GM10248 (cell line): ENCODE results near the gene REC114.
"Not testable (repeated sequence)": the region's sequence is repeated elsewhere in the genome, so short reads cannot be mapped to it uniquely, and the experiment has no call there.

Experiments used
- CTCF ChIA-PET: fragments of 300-600 bp; sonication (Branson Sonifier 250); formaldehyde crosslinking; extraction: SDS; loops from one replicate; lab custom pipeline; 2021; ENCODE audit warnings: antibody characterized with exemption; lab: Yijun Ruan, JAX
- POLR2A ChIA-PET: fragments of 350-650 bp; sonication (Branson Sonifier 250); formaldehyde crosslinking; extraction: SDS; loops from one replicate; lab custom pipeline; 2020; ENCODE audit warnings: antibody characterized with exemption; lab: Yijun Ruan, JAX
- DNase-seq: peaks from one replicate; pipeline ENCODE4 v3.0.0; 2012; ENCODE audit errors: extremely low spot score
- TF ChIP-seq, protein P1 (sequence below): IDR thresholded peaks from 2 replicates; pipeline ENCODE4 v1.5.1; 2012; ENCODE audit warnings: mild to moderate bottlenecking, low read depth; ENCODE audit errors: extremely low read depth, missing control alignments, control extremely low read depth

REC114 gene

DNA sequence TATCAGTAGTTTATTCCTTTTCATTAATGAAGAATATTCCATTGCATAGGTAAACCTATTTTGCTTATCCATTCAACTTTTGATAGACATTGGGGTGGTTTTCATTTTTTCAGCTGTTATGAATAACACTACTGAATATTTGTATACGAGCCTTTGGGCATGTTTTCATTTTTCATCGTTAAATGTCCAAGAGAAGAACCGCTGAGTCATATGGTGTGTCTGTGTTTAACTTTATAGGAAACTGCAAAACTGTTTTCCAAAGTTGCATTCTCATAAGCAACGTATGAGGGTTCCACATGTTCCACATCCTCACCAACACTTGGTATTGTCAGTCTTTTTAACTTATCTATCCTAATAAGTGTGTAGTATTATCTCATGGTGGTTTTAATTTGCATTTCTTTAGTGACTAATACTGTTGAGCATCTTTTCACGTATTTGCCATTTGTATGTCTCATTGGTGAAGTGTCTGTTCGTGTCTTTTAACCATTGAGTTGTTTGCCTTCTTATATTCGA lies 33.8 kb downstream of the REC114 start:
- CTCF ChIA-PET, result no interaction called here
- POLR2A ChIA-PET, result no interaction called here
- no peak for DNase-seq
- TF ChIP-seq, protein P1, sequence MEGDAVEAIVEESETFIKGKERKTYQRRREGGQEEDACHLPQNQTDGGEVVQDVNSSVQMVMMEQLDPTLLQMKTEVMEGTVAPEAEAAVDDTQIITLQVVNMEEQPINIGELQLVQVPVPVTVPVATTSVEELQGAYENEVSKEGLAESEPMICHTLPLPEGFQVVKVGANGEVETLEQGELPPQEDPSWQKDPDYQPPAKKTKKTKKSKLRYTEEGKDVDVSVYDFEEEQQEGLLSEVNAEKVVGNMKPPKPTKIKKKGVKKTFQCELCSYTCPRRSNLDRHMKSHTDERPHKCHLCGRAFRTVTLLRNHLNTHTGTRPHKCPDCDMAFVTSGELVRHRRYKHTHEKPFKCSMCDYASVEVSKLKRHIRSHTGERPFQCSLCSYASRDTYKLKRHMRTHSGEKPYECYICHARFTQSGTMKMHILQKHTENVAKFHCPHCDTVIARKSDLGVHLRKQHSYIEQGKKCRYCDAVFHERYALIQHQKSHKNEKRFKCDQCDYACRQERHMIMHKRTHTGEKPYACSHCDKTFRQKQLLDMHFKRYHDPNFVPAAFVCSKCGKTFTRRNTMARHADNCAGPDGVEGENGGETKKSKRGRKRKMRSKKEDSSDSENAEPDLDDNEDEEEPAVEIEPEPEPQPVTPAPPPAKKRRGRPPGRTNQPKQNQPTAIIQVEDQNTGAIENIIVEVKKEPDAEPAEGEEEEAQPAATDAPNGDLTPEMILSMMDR, result no peak

DNA sequence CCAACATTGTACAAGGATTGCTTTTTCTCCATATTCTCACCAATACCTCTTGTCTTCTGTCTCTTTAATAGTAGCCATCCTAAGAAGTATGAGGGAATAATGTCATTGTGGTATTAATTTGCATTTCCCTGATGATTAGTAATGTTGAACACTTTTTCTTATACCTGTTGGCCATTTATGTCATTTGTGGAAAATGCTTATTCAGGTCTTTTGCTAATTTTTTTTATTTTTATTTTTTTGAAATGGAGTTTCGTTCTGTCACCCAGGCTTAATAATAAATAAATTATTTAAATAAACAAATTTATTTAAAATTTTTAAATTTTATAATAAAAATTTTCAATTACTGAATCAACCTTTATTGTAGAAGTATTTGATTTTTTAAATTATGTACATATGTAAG lies 37.1 kb downstream of the REC114 start:
- CTCF ChIA-PET, result no interaction called here

DNA sequence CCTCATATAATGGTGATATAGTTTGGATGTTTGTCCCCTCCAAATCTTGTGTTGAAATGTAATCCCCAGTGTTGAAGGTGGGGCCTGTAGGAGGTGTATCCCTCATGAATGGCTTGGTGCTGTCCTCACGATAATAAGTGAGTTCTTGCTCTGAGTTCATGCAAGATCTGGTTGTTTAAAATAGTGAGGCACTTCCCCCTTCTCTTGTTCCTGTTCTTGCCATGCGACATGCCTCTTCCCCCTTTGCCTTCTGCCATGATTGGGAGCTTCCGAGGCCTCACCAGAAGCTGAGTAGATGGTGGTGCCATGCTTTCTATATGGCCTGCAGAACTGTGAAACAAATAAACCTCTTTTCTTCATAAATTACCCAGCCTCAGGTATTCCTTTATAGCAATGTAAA lies 39.2 kb downstream of the REC114 start:
- POLR2A ChIA-PET, result no interaction called here
- TF ChIP-seq, protein P1, result no peak
- CTCF ChIA-PET, result no interaction called here
- no peak for DNase-seq

More for the DNA sequence above, 37.1 kb downstream of the REC114 start:
- TF ChIP-seq, protein P1, result no peak
- DNase-seq, result no peak
- POLR2A ChIA-PET, result no interaction called here

DNA sequence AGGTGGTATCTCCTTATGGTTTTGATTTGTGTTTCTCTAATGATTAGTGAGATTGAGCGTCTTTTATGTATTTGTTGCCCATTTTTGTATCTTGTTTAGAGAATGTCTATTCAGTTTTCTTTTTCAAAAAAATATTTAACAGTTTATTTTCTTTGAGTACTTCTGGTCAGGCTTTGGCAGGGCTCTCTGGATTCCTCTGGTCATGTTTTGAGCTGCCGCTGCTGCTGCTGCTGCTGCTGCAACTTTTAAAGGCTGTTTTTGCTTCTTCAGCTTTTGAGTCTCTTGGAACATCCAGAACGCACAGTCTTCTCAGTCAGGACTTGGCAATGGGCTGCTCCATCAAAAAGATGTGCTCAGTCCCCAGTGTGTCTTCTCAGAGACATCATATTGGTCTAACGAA lies 40.1 kb downstream of the REC114 start:
- DNase-seq, result no peak
- ChIA-PET POLR2A (no interaction called here), CTCF (no interaction called here)
- TF ChIP-seq, protein P1, result no peak

DNA sequence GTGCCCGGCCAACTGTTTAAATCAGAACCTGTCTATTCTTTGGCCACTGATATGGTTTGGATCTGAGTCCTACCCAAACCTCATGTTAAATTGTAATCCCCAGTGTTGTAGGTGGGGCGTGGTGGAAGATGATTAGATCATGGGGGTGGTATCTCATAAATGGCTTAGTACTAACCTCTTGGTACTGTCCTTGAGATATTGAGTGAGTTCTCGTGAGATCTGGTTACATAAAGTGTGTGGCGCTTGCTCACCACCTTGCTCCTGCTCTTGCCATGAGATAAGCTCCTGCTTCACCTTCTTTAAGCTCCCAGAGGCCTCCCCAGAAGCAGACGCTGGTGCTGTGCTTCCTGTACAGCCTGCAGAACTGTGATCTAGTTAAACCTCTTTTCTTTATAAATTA lies 42.4 kb downstream of the REC114 start:
- TF ChIP-seq, protein P1, result no peak
- no peak for DNase-seq
- POLR2A ChIA-PET, result no interaction called here
- CTCF ChIA-PET, result interaction anchor here (1.4 kb wide), 1 partner anchor 69 kb away, joined by 3 read pairs; no protein-coding TSS in a partner anchor

DNA sequence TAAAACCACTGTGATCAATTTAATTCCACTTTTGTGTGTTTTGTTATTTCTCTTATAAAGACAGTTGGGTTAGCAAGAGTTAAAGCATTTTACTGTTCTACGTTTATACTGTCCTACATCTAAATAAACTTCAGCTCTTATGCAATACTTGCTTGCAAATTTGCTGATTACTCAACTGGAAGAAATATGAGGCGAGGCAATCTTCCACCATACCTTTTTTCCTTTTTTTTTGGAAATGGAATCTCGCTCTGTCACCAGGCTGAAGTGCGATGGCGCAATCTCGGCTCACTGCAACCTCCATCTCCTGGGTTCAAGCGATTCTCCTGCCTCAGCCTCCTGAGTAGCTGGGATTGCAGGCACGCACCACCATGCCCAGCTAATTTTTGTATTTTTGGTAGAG lies 42.9 kb downstream of the REC114 start:
- POLR2A ChIA-PET, DNase-seq: not testable (repeated sequence)
- CTCF ChIA-PET, result interaction anchor here (1.4 kb wide), 1 partner anchor 69 kb away, joined by 3 read pairs; no protein-coding TSS in a partner anchor

DNA sequence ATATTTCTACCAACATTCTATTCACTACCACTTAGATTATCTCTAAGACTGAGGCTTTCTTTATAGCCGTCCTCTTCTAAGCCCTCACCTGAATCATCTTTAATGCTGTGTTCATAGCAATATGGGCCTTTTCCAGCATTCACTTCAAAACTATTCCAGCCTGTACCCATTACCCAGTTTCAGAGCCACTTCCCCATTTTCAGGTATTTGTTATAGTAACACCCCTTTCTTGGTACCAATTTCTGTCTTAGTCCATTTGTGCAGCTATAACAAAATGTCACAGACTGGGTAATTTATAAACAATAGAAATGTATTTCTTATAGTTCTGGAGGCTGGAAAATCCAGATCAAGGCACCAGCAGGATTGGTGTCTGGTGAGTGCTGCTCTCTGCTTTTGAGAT lies 45.7 kb downstream of the REC114 start:
- POLR2A ChIA-PET, result no interaction called here
- TF ChIP-seq, protein P1, result no peak
- CTCF ChIA-PET, result no interaction called here
- DNase-seq, result no peak
